Naive thymus-derived CD4-positive, alpha-beta T cell (primary cell): Measurements from ENCODE around the gene ZDBF2. TPM values are rescaled to one million over a fixed set of nuclear protein-coding genes. Genes with fewer than 3 reads are reported as not detected.
"Not testable (repeated sequence)": the region's sequence is repeated elsewhere in the genome, so short reads cannot be mapped to it uniquely, and the experiment has no call there.

Source experiments
- ATAC-seq: fragments of 150-1000 bp; cut with Tn5 transposase; 2 replicates; pipeline ENCODE4 v1.10.0; 2021; ENCODE audit warnings: mild to moderate bottlenecking, moderate library complexity
- CTCF ChIA-PET: fragments of 350-600 bp; sonication (Branson Sonifier 250); formaldehyde crosslinking; loops from one replicate; lab custom pipeline; 2021; ENCODE audit warnings: antibody characterized with exemption; lab: Charles Lee
- POLR2A ChIA-PET: fragments of 350-600 bp; sonication (Branson Sonifier 250); formaldehyde crosslinking; loops from one replicate; lab custom pipeline; 2021; ENCODE audit warnings: antibody characterized with exemption, inconsistent platforms; lab: Charles Lee
- DNase-seq, 9 donors: peaks; one replicate each; pipeline versions ENCODE4 v3.0.0 to v3.0.0-alpha.2; 2020 to 2022; ENCODE audit warnings: mixed read lengths in 1 of 9
- H3K27ac ChIP-seq: one replicate; pipeline ENCODE4 v1.7.0; 2013; ENCODE audit warnings: mild to moderate bottlenecking, low read depth, low read length, moderate library complexity
- H3K27me3 ChIP-seq, 2 donors: one replicate each; pipeline ENCODE4 v1.7.0; 2013; ENCODE audit warnings: low read length in 2 of 2, mild to moderate bottlenecking in 2 of 2, moderate library complexity in 2 of 2; ENCODE audit not compliant: control insufficient read depth in 2 of 2, insufficient read depth in 2 of 2
- H3K36me3 ChIP-seq, 3 experiments: 1 replicate in 2 of 3; 2 replicates in 1 of 3; pipeline ENCODE4 v1.7.0; 2013; ENCODE audit warnings: low read length in 3 of 3, mild to moderate bottlenecking in 3 of 3, moderate library complexity in 1 of 3; ENCODE audit not compliant: insufficient read depth in 3 of 3, control insufficient read depth in 2 of 3
- H3K4me1 ChIP-seq, 2 donors: one replicate each; pipeline ENCODE4 v1.7.0; 2013; ENCODE audit warnings: low read length in 2 of 2, mild to moderate bottlenecking in 2 of 2, moderate library complexity in 1 of 2; ENCODE audit not compliant: control insufficient read depth in 2 of 2, insufficient read depth in 2 of 2
- H3K4me3 ChIP-seq: 2 replicates; pipeline ENCODE4 v1.7.0; 2013; ENCODE audit warnings: mild to moderate bottlenecking, low read length
- H3K9me3 ChIP-seq, 3 experiments: 1 replicate in 2 of 3; 2 replicates in 1 of 3; pipeline ENCODE4 v1.7.0; 2013; ENCODE audit warnings: low read length in 3 of 3; ENCODE audit not compliant: control insufficient read depth in 2 of 3
- H3K27ac Mint-ChIP-seq, 9 donors: one replicate each; pipeline ENCODE4 v1.8.0; 2020 to 2022; ENCODE audit warnings: mixed read lengths in 9 of 9, mild to moderate bottlenecking in 8 of 9, moderate library complexity in 5 of 9, inconsistent platforms in 2 of 9
- H3K27me3 Mint-ChIP-seq, 5 donors: one replicate each; pipeline ENCODE4 v1.8.0; 2021 to 2022; ENCODE audit warnings: mixed read lengths in 5 of 5, mild to moderate bottlenecking in 1 of 5
- H3K36me3 Mint-ChIP-seq, 5 donors: one replicate each; pipeline ENCODE4 v1.8.0; 2020 to 2022; ENCODE audit warnings: mixed read lengths in 5 of 5, mild to moderate bottlenecking in 3 of 5, inconsistent platforms in 1 of 5
- H3K4me1 Mint-ChIP-seq, 7 donors: one replicate each; pipeline ENCODE4 v1.8.0; 2020 to 2022; ENCODE audit warnings: mixed read lengths in 7 of 7, mild to moderate bottlenecking in 3 of 7, inconsistent platforms in 1 of 7
- H3K4me3 Mint-ChIP-seq, 10 donors: one replicate each; pipeline ENCODE4 v1.8.0; 2020 to 2022; ENCODE audit warnings: mild to moderate bottlenecking in 10 of 10, mixed read lengths in 10 of 10, moderate library complexity in 6 of 10, inconsistent platforms in 2 of 10
- H3K9me3 Mint-ChIP-seq, 11 donors: one replicate each; pipeline ENCODE4 v1.8.0; 2020 to 2022; ENCODE audit warnings: mixed read lengths in 11 of 11, mild to moderate bottlenecking in 4 of 11, inconsistent platforms in 1 of 11, moderate library complexity in 1 of 11
- intact Hi-C, 2 donors: fragments of 100-400 bp; cut with micrococcal nuclease; formaldehyde crosslinking; loops; one replicate each; pipeline ENCODE4 v1.15.1; 2023
- polyA plus RNA-seq, 2 donors: library from polyadenylated mRNA; unstranded; fragments of 300-500 nt; fragmentation: Illumina TruSeq; gene quantifications; one replicate each; pipeline ENCODE4 v1.2.3, GENCODE V29; 2021
- total RNA-seq, 6 experiments: library from RNA in 5 of 6; stranded (reverse) in 5 of 6; gene quantifications; 1 replicate in 5 of 6; 2 replicates in 1 of 6; pipeline ENCODE4 v1.2.3 and lab custom pipeline; 2021 to 2026

ZDBF2 gene
- total and polyA plus RNA-seq, 7 experiments from 2014 or later: 4.4 to 22.4 (median 15.7) TPM

GRCh38 chr2:206257861-206258260 is 16.6 kb upstream of the ZDBF2 start:
- intact Hi-C loops: no loop called here
- H3K4me1 ChIP-seq: no peaks in the 10 kb centered on the region
- peaks cover 6 to 19% of the 10 kb centered on the region in 2 donors for H3K27me3 ChIP-seq
- POLR2A ChIA-PET: no interaction called here
- DNase-seq (no peak), ATAC-seq (no peak)
- H3K4me3 Mint-ChIP-seq: no peak overlapping the region
- H3K36me3 Mint-ChIP-seq: peaks cover 0 to 7% (median 0%) of the 10 kb centered on the region in 5 donors
- H3K4me1 Mint-ChIP-seq: peaks cover 0 to 5% (median 4%) of the 10 kb centered on the region in 7 donors
- no peaks in the 10 kb centered on the region for H3K9me3 ChIP-seq
- no peaks in the 10 kb centered on the region for H3K36me3 ChIP-seq
- CTCF ChIA-PET: no interaction called here
- no peak overlapping the region for H3K27ac Mint-ChIP-seq
- peaks cover under 1 to 29% (median 7%) of the 10 kb centered on the region in 11 donors for H3K9me3 Mint-ChIP-seq
- H3K4me3 ChIP-seq: no peak overlapping the region
- H3K27me3 Mint-ChIP-seq: peaks cover 64 to 81% (median 67%) of the 10 kb centered on the region in 5 donors
- no peak overlapping the region for H3K27ac ChIP-seq

- H3K4me1 Mint-ChIP-seq, H3K4me3 Mint-ChIP-seq: not testable (repeated sequence)
- peaks cover 6 to 19% of the 10 kb centered on the region in 2 donors for H3K27me3 ChIP-seq
These were observed 15.8 kb upstream of the ZDBF2 start for GRCh38 chr2:206258615-206259014.

GRCh38 chr2:206259376-206260187 is 14.9 kb upstream of the ZDBF2 start:
- H3K27ac Mint-ChIP-seq: no peak overlapping the region
- H3K27ac ChIP-seq: no peak overlapping the region
- H3K36me3 Mint-ChIP-seq: peaks cover 0 to 14% (median 0%) of the 10 kb centered on the region in 5 donors
- ChIA-PET POLR2A (no interaction called here), CTCF (no interaction called here)
- no peaks in the 10 kb centered on the region for H3K4me1 ChIP-seq
- peaks cover 6 to 19% of the 10 kb centered on the region in 2 donors for H3K27me3 ChIP-seq
- H3K4me3 ChIP-seq: no peak overlapping the region
- H3K4me3 Mint-ChIP-seq: peak overlapping the region in 2 of 10 donors; percentile 8 to 40
- intact Hi-C loops: loop anchor here in 1 of 2 donors (2.0 kb wide), 1 partner anchor 15 kb away; the partner anchor contains the start of gene ZDBF2
- peaks cover 65 to 83% (median 71%) of the 10 kb centered on the region in 5 donors for H3K27me3 Mint-ChIP-seq
- DNase-seq (no peak), ATAC-seq (no peak)
- H3K9me3 ChIP-seq: no peaks in the 10 kb centered on the region
- H3K9me3 Mint-ChIP-seq: peaks cover 0 to 26% (median 2%) of the 10 kb centered on the region in 11 donors
- H3K4me1 Mint-ChIP-seq: peaks cover 0 to 12% (median 9%) of the 10 kb centered on the region in 7 donors
- no peaks in the 10 kb centered on the region for H3K36me3 ChIP-seq

More at GRCh38 chr2:206258615-206259014, 15.8 kb upstream of the ZDBF2 start:
- H3K27me3 Mint-ChIP-seq: peaks cover 64 to 81% (median 67%) of the 10 kb centered on the region in 5 donors
- POLR2A ChIA-PET, CTCF ChIA-PET, H3K9me3 ChIP-seq, ATAC-seq, H3K27ac ChIP-seq, H3K27ac Mint-ChIP-seq, intact Hi-C loops, H3K4me1 ChIP-seq, DNase-seq, H3K4me3 ChIP-seq, H3K36me3 ChIP-seq: not testable (repeated sequence)
- peaks cover 0 to 14% (median 0%) of the 10 kb centered on the region in 5 donors for H3K36me3 Mint-ChIP-seq
- H3K9me3 Mint-ChIP-seq: peaks cover 0 to 26% (median 6%) of the 10 kb centered on the region in 11 donors

DNA sequence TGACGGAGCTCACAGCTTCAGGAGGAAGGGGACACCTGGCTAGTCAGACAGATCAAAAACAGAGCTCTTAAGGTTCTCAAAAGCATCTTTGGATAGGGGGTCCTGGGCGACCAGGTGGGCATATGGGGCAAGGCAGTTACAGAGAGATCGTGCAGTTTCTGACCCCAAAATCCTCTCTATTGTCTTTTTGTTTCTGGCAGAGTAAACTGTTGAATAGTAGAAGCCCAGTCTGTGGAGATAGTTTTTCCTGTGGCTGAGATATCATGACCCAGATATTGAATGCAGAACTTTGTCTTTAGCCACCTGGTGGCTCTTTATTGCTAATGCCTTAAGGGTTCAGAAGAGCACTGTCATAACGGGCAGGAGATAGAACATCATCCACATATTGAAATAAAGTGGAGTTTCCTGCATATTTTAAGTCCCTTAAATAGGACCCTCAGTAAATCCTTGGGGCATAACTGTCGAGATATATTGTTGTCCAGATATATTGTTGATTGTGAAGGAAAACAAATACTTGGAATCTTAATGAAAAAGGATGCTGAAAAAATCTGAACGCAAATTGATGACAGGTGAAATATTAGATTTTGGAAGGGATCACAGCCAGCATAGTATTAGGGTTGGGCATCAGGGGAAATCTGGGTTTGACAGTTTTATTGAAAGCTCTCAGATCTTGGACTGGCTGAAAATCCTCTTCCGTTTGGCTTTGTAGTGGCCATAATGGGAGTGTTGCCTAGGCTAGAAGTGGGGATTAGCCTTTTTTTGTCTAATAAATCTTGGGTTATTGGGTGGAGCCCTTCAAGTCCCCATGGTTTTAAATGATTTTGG is 14.1 kb upstream of the ZDBF2 start:
- Mint-ChIP-seq H3K4me1 (peaks cover 0 to 12% (median 9%) of the 10 kb centered on the region in 7 donors), H3K27me3 (peaks cover 65 to 82% (median 70%) of the 10 kb centered on the region in 5 donors), H3K9me3 (peaks cover 0 to 27% (median 4%) of the 10 kb centered on the region in 11 donors), H3K36me3 (peaks cover 0 to 14% (median 0%) of the 10 kb centered on the region in 5 donors), H3K27ac (no peak overlapping the region), H3K4me3 (no peak overlapping the region)
- CTCF ChIA-PET: no interaction called here
- H3K27ac ChIP-seq: no peak overlapping the region
- H3K4me3 ChIP-seq: no peak overlapping the region
- H3K27me3 ChIP-seq: peaks cover 6 to 22% of the 10 kb centered on the region in 2 donors
- no peak for DNase-seq
- intact Hi-C loops: loop anchor here in 1 of 2 donors (2.0 kb wide), 1 partner anchor 14 kb away; the partner anchor contains the start of gene ZDBF2
- H3K36me3 ChIP-seq: no peaks in the 10 kb centered on the region
- no peaks in the 10 kb centered on the region for H3K4me1 ChIP-seq
- ATAC-seq: peak; percentile 52
- no peaks in the 10 kb centered on the region for H3K9me3 ChIP-seq
- POLR2A ChIA-PET: no interaction called here

DNA sequence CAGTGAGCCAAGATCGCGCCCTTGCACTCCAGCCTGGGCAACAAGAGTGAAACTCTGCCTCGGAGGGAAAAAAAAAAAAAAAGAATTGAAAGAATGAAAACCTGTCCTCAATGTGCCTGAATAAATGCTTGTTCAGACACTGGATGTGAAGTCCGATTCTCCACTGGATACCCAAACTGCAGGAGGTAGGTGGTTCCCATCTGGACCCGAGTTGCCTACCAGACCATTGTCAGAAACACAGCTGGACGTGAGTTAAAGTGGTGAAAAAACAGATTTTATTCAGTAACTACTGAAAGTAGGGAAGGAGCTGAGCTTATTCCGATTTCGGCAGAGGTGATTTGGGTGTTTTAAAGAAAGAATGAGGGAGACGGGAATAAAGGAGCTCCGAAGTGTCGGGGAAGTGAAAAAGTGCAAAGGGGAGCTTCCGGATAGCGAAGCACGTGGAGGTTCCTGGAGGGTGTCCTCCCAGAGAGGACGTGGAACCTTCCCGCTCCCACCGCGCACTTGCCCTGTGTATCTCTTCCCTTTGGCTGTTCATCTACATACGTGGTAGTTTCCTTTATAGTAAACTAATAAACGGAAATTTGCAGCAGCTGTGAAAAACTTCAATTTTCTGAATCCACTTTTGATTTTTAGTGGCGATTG is 10.4 kb upstream of the ZDBF2 start:
- POLR2A ChIA-PET: interaction anchor here (0.5 kb wide), 1 partner anchor 175 kb away, joined by 3 read pairs; no protein-coding TSS in a partner anchor

More for the DNA sequence above, 10.4 kb upstream of the ZDBF2 start:
- intact Hi-C loops: no loop called here
- H3K27me3 ChIP-seq: peaks cover 6 to 13% of the 10 kb centered on the region in 2 donors
- no peaks in the 10 kb centered on the region for H3K4me1 ChIP-seq
- H3K27ac ChIP-seq: no peak overlapping the region
- DNase-seq: no peak
- Mint-ChIP-seq H3K9me3 (peaks cover 0 to 25% (median 5%) of the 10 kb centered on the region in 11 donors), H3K27me3 (peaks cover 73 to 91% (median 77%) of the 10 kb centered on the region in 5 donors), H3K4me1 (peaks cover 0 to 11% (median 8%) of the 10 kb centered on the region in 7 donors), H3K36me3 (peaks cover 0 to 8% (median 0%) of the 10 kb centered on the region in 5 donors), H3K4me3 (peak overlapping the region in 7 of 10 donors; percentile 7 to 29 (median 13)), H3K27ac (no peak overlapping the region)
- H3K9me3 ChIP-seq: no peaks in the 10 kb centered on the region
- no peak for ATAC-seq
- H3K4me3 ChIP-seq: no peak overlapping the region
- CTCF ChIA-PET: no interaction called here
- no peaks in the 10 kb centered on the region for H3K36me3 ChIP-seq
